Renal cortical epithelial cell (primary cell): ENCODE results near the gene GRM8. TPM values are rescaled to one million over a fixed set of nuclear protein-coding genes. Genes with fewer than 3 reads are reported as not detected.
A peak's percentile ranks its signal among the peaks of the same experiment; 100 is the strongest.

Experiments
- DNase-seq: peaks from one replicate; pipeline ENCODE4 v3.0.0-alpha.2; 2011; ENCODE audit warnings: low read depth
- total RNA-seq: library from RNA; depleted of rRNA; stranded (reverse); fragments of >200 nt; gene quantifications from 2 replicates; pipeline ENCODE4 v1.2.3, GENCODE V29; 2014

The GRM8 gene
- total RNA-seq, 1 donor from 2014 or later: 0.70 TPM

- peak; percentile 13 for DNase-seq
These were observed 218.4 kb downstream of the GRM8 start for GRCh38 chr7:127034186-127034806.

- DNase-seq: no peak
These were observed 222.9 kb downstream of the GRM8 start for GRCh38 chr7:127029823-127030222.

GRCh38 chr7:127021857-127022256, 230.9 kb downstream of the GRM8 start:
- DNase-seq: no peak

GRCh38 chr7:127021019-127021738, 231.6 kb downstream of the GRM8 start:
- DNase-seq: no peak

- no peak for DNase-seq
These were observed 233.9 kb downstream of the GRM8 start for GRCh38 chr7:127018889-127019288.

GRCh38 chr7:127017196-127017595, 235.5 kb downstream of the GRM8 start:
- no peak for DNase-seq

- no peak for DNase-seq
These were observed 252.0 kb downstream of the GRM8 start for GRCh38 chr7:127000725-127001124.

GRCh38 chr7:126996659-126997058, 256.1 kb downstream of the GRM8 start:
- no peak for DNase-seq

- DNase-seq: no peak
These were observed 259.0 kb downstream of the GRM8 start for GRCh38 chr7:126993626-126994213.

GRCh38 chr7:126988022-126988421, 264.7 kb downstream of the GRM8 start:
- DNase-seq: no peak

GRCh38 chr7:126979722-126980121, 273.0 kb downstream of the GRM8 start:
- DNase-seq: peak; percentile 26

GRCh38 chr7:126978865-126979264, 273.9 kb downstream of the GRM8 start:
- DNase-seq: no peak

- no peak for DNase-seq
These were observed 279.7 kb downstream of the GRM8 start for GRCh38 chr7:126973066-126973465.

- no peak for DNase-seq
These were observed 280.2 kb downstream of the GRM8 start for GRCh38 chr7:126972571-126972970.

- no peak for DNase-seq
These were observed 293.1 kb downstream of the GRM8 start for GRCh38 chr7:126959649-126960048.

GRCh38 chr7:126958367-126958766, 294.4 kb downstream of the GRM8 start:
- no peak for DNase-seq

- no peak for DNase-seq
These were observed 295.3 kb downstream of the GRM8 start for GRCh38 chr7:126957443-126957842.

- DNase-seq: peak; percentile 61
These were observed 299.3 kb downstream of the GRM8 start for GRCh38 chr7:126953461-126953860.

GRCh38 chr7:126948664-126949063, 304.1 kb downstream of the GRM8 start:
- no peak for DNase-seq

- peak; percentile 84 for DNase-seq
These were observed 311.9 kb downstream of the GRM8 start for GRCh38 chr7:126940723-126941307.

GRCh38 chr7:126937171-126937570, 315.6 kb downstream of the GRM8 start:
- DNase-seq: peak; percentile 96

- no peak for DNase-seq
These were observed 321.2 kb downstream of the GRM8 start for GRCh38 chr7:126931581-126931980.

GRCh38 chr7:126930166-126930565, 322.6 kb downstream of the GRM8 start:
- peak; percentile 65 for DNase-seq
